ENCODE data around the gene DAP3.

DNA sequence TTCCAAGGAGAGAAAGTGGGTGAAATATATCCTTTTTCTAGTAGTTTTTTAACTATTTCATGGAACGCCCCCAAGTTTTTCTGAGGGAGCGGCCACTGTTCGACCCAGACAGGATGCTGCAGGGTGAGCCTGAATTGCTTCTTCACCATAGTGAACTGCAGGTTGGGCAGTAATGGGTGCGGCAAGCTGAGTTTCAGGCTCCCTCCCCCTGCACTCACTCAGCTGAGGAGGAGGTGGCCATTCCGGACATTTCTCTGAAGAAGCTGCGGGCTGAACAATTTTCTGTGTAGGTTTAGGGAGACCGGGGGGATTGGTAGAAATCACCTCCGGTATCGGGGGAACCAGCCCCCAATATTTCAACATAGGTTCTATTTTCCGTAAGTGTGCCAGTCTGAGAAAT lies 8.2 kb downstream of the DAP3 start:
- TF ChIP-seq FOXK2 (IDR thresholded peaks at IDR 0.05) (no peak), HDGF (IDR thresholded peaks at IDR 0.05; ENCODE audit: borderline replicate concordance) (no peak), ZNF384 (IDR thresholded peaks at IDR 0.05) (no peak), NFRKB (IDR thresholded peaks at IDR 0.05) (no peak), ARNT (IDR thresholded peaks at IDR 0.05) (no peak), FOXA1 (IDR thresholded peaks at IDR 0.05) (no peak), FOXM1 (IDR thresholded peaks at IDR 0.05; ENCODE audit: borderline replicate concordance) (no peak), BHLHE40 (IDR thresholded peaks at IDR 0.05; ENCODE audit: borderline replicate concordance) (no peak), SP1 (IDR thresholded peaks at IDR 0.05) (no peak), CTBP1 (IDR thresholded peaks at IDR 0.05; ENCODE audit: borderline replicate concordance) (no peak)
- TF ChIP-seq, protein P1, sequence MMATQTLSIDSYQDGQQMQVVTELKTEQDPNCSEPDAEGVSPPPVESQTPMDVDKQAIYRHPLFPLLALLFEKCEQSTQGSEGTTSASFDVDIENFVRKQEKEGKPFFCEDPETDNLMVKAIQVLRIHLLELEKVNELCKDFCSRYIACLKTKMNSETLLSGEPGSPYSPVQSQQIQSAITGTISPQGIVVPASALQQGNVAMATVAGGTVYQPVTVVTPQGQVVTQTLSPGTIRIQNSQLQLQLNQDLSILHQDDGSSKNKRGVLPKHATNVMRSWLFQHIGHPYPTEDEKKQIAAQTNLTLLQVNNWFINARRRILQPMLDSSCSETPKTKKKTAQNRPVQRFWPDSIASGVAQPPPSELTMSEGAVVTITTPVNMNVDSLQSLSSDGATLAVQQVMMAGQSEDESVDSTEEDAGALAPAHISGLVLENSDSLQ (IDR thresholded peaks at IDR 0.05), result no peak
